ENCODE measurements around the gene COPZ2. TPM values are rescaled to one million over a fixed set of nuclear protein-coding genes. Genes with fewer than 3 reads are reported as not detected.

COPZ2 gene
- total and polyA plus RNA-seq, 10 donors, result 6.0 to 15.0 (median 8.8) TPM

Small RNA genes lying within 50 kb of the gene (microRNA-seq; reads per million reads assigned to microRNA genes)
- gene MIR152, result 412 to 556 (median 483) reads per million in 3 donors

Small RNA genes lying within 50 kb of the gene (small RNA-seq; reads per million reads assigned to genes)
- 0 reads per million in 4 donors for gene AC004477.2
- gene MIR152, result 31.4 to 61.7 (median 43.2) reads per million in 4 donors

Other genes starting within 250 kb of the COPZ2 start
- gene OSBPL7, start 216.0 kb downstream of the COPZ2 start, total RNA-seq, result 10 to 100 TPM; 17.3 to 33.3 (median 23.0) TPM
- gene OSBPL7, start 216.0 kb downstream of the COPZ2 start, polyA plus RNA-seq, result 10 to 100 TPM in 2 of 3 donors, 1 to 10 TPM in 1; 7.7 to 17.7 (median 10.7) TPM
- gene MRPL10, start 206.3 kb downstream of the COPZ2 start, total RNA-seq, result 10 to 100 TPM; 24.4 to 46.1 (median 32.2) TPM
- gene MRPL10, start 206.3 kb downstream of the COPZ2 start, polyA plus RNA-seq, result 10 to 100 TPM; 27.2 to 42.3 (median 36.2) TPM
- gene LRRC46, start 206.1 kb downstream of the COPZ2 start, total RNA-seq, result 1 to 10 TPM in 3 of 7 donors, under 1 TPM in 4; 0.42 to 1.3 (median 0.66) TPM
- 1 to 10 TPM; 1.0 to 1.4 (median 1.2) TPM for gene LRRC46, start 206.1 kb downstream of the COPZ2 start, polyA plus RNA-seq
- gene SCRN2, start 196.5 kb downstream of the COPZ2 start, total RNA-seq, result 10 to 100 TPM; 37.5 to 59.4 (median 49.0) TPM
- 10 to 100 TPM; 38.9 to 58.0 (median 50.4) TPM for gene SCRN2, start 196.5 kb downstream of the COPZ2 start, polyA plus RNA-seq
- gene SP6, start 186.6 kb downstream of the COPZ2 start, total RNA-seq, result 1 to 10 TPM in 5 of 7 donors, under 1 TPM in 2; 0.19 to 3.0 (median 2.0) TPM
- gene SP6, start 186.6 kb downstream of the COPZ2 start, polyA plus RNA-seq, result under 1 TPM; 0.11 to 0.90 (median 0.27) TPM
- gene SP2, start 141.6 kb downstream of the COPZ2 start, total RNA-seq, result 10 to 100 TPM; 11.9 to 22.6 (median 18.2) TPM
- gene SP2, start 141.6 kb downstream of the COPZ2 start, polyA plus RNA-seq, result 10 to 100 TPM in 1 of 3 donors, 1 to 10 TPM in 2; 4.5 to 10.7 (median 5.5) TPM
- 10 to 100 TPM; 23.6 to 28.9 (median 28.1) TPM for gene PNPO, start 96.2 kb downstream of the COPZ2 start, total RNA-seq
- 10 to 100 TPM in 1 of 3 donors, 1 to 10 TPM in 2; 6.1 to 13.0 (median 8.5) TPM for gene PNPO, start 96.2 kb downstream of the COPZ2 start, polyA plus RNA-seq
- not detected for gene PRR15L, start 79.9 kb downstream of the COPZ2 start, total RNA-seq
- gene PRR15L, start 79.9 kb downstream of the COPZ2 start, polyA plus RNA-seq, result under 1 TPM in 1 of 3 donors, not detected in 2; 0.16 TPM
- 100 to 1,000 TPM; 216 to 380 (median 235) TPM for gene CDK5RAP3, start 66.7 kb downstream of the COPZ2 start, total RNA-seq
- gene CDK5RAP3, start 66.7 kb downstream of the COPZ2 start, polyA plus RNA-seq, result 1,000 to 10,000 TPM in 1 of 3 donors, 100 to 1,000 TPM in 2; 328 to 1,020 (median 665) TPM
- 100 to 1,000 TPM; 111 to 242 (median 142) TPM for gene NFE2L1, start 10.6 kb upstream of the COPZ2 start, total RNA-seq
- 10 to 100 TPM; 21.2 to 59.5 (median 25.7) TPM for gene NFE2L1, start 10.6 kb upstream of the COPZ2 start, polyA plus RNA-seq
- 10 to 100 TPM; 21.6 to 36.2 (median 29.8) TPM for gene CBX1, start 63.7 kb upstream of the COPZ2 start, total RNA-seq
- 10 to 100 TPM; 19.6 to 29.8 (median 27.4) TPM for gene CBX1, start 63.7 kb upstream of the COPZ2 start, polyA plus RNA-seq
- 10 to 100 TPM; 31.8 to 45.4 (median 39.2) TPM for gene SNX11, start 70.0 kb upstream of the COPZ2 start, total RNA-seq
- gene SNX11, start 70.0 kb upstream of the COPZ2 start, polyA plus RNA-seq, result 10 to 100 TPM; 17.6 to 27.3 (median 26.3) TPM

All from spleen (tissue), 11 donors.